DMS53 treated with DMSO at 0.1 percent for 48 hours (cell line): ENCODE data around the gene CCNJ.

ENCODE experiments used
- DNase-seq: peaks from one replicate; lab custom pipeline; 2025; ENCODE audit not compliant: unreplicated experiment; lab: John Stamatoyannopoulos, UW

The CCNJ gene

DNA sequence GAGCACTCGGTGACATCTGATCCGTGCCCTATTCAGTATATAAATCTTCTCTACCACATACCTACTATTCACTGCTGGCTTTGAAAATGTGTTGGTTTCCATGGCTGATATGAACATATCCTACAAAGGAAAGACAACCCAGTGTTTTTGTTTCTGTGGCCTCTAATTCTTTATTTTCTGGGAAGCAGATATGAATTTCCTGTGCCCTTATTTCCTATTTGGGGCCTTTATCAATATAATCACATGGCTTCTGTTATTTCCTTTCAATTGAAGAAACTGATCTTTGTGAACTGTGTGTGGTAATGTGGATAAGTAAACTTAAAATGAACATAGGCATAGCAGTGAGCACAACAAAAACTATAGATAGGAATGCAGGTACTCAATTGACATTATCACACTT, 10.6 kb downstream of the CCNJ start:
- DNase-seq, result no peak

DNA sequence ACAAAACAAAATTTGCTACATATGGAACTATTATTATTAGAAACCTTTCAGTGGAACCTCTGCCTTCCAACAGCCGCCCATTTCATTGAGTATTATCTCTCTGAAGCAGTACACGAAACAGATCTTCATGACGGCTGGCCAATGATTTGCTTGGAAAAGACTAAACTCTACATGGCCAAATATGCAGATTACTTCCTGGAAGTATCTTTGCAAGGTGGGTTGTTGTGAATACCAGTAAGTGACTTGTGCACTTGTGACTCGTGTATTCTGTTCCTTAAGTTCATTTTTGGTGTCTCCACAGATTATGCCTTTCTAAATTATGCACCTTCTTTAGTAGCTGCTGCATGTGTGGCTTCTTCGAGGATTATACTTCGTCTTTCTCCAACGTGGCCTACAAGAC, 13.4 kb downstream of the CCNJ start:
- DNase-seq, result no peak

DNA sequence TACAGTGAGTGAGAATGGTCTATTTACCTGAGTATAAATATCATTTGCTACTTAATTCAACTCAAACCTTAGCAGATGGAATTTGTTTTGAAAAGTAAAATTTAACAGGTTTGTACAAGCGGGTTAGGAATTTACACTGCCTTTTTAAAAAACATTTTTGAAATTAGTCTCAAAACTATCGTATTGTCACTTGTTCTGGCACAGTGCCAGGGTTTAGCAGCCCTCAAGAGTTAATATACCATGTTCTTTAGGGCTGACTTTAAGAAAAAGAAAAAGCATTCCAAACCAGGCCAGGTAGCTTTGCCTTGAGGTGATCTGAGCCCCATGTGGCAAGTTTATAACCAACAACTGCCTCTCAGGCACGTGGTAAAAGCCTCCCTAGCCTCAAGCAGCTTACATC, 17.8 kb downstream of the CCNJ start:
- DNase-seq, result no peak

DNA sequence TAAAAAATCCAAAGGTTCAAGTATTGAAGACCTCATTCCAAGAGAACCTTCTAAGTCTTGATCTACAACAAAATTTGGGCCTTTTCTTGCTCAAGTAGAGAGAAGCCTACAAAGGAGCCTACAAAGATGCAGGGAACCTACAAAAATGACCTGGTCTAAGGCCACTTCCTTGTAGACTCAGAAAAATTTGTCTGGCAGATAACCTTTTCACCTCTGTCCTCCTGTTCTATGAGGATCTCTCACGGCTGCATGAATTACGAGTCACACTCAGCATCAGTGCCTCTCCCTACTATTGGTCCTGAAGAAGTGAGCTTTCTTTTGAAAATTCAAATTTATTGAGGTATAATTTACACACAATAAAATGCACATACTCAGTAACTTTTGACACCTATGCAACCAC, 29.3 kb downstream of the CCNJ start:
- DNase-seq, result no peak

DNA sequence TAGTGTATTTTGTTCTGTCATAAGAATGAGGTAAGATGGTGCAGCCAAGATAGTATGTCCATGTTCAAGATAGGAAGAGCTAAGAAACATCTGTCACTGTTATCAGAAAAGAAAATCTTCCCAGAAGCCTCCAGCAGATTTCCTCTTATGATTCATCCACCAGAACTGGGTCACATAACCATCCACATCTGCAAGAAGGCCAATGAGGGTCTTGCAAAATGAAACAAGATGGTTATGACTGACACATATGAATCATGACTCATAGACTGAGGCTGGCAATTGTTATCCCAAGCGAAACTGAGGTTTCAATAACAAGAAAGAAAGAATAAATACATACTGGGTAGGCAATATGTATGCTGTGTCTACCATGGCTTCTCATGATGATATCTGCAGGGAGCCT, 30.3 kb downstream of the CCNJ start:
- DNase-seq, result no peak

DNA sequence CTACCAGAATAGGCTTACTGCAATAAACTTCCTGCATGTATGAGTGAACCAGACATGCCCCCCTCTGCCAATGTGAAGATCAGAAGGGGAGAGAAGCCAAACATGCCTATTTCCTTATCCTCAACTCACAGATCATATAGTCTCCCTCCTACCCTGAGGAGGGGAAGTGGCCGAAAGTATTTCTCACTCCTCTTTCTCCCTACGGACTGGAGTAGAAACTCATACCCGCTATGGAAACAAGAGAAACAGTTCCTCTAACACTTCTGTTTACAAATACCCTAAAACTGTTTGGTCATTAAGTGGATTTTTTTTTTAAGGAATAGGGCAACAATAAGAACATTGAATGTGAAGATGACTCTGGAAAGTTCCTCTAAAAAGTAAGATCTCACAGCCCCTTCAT, 31.4 kb downstream of the CCNJ start:
- DNase-seq, result no peak

DNA sequence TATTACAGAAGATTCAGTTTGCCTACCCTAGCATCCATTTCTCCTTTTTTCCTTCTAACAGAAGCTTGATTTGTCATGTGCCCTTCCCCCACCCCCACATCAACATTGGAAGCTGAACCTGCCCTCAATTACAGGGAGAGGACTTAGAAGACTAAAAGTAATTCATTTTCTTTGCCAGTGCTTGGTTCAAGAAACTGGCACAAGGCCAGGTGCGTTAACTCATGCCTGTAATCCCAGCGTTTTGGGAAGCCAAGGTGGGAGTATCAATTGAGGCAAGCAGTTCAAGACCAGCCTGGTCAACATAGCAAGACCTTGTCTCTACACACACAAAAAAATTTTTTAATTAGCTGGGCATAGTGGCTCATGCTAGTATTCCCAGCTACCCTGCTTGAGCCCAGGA, 32.6 kb downstream of the CCNJ start:
- DNase-seq, result no peak

DNA sequence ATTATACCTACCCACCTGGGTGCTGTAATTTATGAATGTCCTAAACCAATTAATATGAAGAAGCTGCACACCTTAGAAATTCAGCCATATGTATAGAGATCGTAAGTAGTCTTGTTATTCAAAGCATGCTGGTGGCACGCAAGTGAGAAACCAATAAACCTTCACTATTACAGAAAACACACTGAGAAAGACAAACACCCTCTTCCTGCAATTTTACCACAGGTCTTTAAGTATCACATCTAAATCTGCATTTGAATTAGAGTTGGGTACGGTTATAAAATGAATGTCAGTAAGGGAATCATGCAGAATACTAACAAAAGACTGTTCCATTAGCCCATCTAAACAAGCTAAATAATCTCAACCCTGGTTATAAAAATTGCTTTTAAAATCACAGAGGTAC, 33.8 kb downstream of the CCNJ start:
- DNase-seq, result no peak

DNA sequence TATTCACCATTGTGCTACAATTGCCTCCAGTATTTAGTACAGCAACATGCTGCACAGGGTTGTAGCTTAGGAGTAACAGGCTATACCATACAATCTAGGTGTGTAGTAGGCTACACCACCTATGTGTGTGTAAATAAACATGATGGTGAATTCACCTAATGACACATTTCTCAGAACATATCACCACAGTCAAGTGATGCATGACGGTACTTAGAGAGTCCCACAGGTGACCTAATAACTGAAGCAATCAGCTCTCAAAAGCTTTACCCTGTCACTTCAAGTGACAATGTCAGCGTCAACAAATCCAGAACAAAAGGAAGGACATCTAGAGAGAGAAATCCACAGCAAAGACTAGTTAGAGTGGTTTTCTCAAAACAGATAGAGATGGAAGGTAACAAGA, 38.8 kb downstream of the CCNJ start:
- DNase-seq, result peak; percentile 92

DNA sequence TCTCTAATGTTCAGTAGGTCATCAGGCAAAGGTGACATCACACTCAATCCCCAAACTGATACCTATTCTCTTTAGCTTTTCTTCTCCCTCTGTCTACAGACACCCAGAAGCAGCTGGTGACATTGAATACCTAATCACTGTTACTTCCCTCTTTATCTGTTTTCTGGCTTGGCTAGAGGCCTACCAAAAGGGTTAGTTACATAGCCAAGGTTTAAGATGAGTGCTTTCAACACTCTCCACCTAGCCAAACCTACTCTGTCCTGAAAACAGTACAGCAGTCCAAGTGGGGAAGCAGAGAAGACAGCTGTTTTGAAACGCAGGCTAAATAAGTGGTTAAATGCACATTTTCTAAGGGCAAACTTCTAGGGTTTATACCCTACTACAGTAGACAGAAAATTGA, 39.4 kb downstream of the CCNJ start:
- DNase-seq, result no peak

DNA sequence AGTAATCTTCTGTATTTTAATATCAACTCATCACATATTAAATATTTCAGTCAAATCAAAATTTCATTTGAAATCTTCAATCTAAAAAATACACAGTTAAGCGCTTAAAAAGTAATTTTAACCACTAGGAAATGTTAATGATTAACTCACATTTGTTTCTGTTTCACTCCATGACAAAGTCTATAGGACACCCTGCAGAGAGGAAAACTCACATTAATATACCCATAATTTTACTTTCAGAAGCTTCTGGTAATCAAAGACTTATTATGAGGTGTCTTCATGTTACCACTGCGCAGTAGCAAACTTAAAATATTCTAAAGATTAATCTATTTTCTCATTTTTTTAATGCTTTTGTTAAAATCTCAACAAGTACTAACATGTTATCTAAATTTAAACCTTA, 45.7 kb downstream of the CCNJ start:
- DNase-seq, result peak; percentile 57

DNA sequence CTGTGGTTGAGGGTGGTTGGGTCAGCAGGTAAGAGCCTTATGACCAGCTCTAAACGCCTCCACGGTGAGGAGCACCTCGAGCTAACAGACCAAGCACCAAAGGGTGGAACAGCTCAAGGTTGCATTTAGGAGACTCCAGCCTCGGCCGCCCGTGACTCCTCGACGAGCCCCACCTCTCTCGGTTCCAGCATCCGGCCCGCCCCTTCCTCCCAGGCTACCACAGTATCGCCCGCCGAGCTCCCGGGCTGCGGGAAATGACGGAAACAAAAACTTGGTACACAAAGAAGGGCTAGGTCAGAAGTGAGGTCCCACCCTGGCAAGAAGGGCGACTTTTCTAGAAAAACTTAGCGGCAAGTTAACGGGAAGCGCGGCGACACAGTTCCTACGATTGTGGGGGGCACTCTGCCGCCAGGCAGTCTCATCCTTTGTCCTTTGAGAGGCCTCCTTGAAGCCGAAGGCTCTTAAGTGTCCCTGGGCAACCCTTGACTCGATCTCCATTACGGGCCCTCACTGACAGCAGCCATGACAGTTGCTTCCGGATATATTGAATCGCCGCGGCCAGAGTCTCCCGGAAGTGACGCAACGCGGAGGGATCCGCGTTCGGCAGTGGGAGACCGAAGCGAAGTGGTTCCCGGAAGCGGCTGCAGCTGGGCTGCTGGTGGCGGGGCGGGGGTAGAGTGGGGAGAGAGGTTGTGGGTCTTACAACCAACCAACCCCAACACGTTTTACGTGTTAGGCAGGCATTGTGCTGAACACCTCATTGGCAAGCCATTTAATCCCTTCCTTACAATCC, 46.5 kb downstream of the CCNJ start:
- peak; percentile 85 for DNase-seq

DNA sequence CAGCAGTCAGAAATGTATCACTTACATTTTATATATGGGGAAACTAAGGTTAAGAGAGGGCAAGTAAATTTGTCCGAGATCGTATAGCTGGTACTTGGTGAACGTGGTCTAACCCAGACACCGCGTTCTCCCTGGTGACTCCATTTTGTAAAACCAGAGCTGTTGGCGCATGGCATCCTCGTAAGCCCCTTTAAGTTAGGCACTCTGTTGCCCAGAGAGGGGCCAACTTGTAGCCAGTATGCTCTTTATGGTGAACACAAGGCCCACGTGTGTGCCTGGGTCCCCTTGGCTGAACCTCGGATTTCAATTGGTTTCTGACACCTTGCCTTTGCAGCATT, 47.0 kb downstream of the CCNJ start:
- no peak for DNase-seq

DNA sequence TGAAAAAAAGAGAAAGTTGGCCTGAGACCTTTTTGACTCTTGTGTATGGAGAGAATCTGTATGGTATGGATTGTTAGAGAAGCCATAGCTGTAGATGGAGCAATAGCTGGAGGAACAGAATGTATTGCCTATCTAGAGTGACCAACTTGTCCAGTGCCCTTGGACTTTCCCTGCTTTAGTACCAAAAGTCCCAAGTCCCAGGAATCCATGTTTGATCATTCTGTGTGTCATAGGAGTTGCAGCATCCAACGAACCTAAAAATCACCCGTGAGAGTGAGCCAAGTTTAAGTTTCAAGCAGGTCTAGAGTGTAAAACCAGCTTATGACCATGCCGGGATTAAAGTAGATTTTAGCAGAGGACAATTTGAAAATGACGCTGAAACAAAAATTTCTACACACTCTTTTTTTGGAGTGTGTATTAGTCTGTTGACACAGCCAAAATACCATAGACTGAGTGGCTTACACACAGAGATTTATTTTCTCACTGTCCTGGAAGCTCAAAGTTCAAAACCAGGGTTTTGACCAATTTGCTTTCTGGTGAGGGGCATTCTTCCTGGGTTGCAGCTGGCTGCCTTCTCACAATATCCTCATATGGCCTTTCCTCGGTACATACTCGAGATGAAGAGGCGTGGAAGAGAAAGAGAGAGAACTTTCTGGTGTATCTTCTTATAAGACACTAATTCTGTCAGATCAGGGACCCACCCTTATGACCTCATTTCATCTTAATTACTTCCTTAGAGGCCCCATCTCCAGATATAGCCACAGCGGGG, 49.8 kb downstream of the CCNJ start:
- DNase-seq, result no peak

DNA sequence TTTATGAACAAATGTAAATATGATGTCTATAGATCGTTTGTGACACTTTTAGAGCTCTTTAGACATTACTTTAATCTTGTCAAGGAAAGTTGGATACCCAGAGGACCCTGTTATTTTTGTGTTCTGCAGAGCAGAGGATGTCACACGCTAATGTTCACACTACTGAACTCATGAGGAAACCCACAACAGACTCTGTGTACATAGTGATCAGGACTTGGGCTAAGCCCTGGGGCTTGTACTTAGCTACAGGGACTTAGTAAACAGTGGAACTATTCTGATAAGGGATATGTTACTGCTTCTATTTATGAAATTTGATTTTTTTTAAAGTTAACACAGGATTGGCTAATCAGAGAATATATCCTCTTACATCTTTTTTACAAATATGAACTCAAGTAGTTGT, 50.6 kb downstream of the CCNJ start:
- no peak for DNase-seq

DNA sequence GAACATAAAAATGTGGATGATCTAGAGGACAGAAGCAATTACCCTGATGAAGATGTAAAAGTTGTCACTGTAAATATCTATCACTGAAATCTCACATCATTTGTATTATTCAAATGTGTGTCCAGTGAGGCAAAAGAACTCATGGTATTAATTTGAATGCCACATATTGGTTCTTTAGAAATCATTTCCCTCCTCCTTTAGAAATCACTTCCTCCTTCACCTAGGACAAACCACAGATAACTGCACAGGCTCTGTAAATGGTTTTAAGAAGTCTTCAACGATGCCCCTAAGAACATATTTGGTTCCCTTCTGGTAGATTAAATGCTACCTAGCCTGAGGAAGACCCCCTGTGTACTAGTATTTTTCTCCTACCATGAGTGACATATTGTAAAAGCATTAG, 53.6 kb downstream of the CCNJ start:
- DNase-seq, result no peak

DNA sequence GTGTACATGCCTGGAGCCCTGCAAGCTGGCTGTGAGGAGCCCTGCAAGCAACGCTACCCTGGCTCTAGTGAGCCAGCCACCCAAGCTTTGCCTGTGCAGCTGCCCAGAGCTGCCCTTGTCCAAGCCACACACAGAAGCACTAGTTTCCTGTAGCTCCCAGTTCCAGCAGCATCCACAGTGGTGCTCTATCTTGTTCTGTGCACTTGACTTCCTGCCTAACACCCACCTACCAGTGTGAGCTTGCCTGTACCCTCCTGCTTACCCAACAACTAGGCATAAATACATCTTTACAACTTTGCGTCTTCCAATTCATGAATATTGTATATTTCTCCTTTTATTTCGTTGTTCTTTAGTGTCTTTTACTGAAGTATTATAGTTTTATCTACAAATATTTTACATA, 54.5 kb downstream of the CCNJ start:
- no peak for DNase-seq

DNA sequence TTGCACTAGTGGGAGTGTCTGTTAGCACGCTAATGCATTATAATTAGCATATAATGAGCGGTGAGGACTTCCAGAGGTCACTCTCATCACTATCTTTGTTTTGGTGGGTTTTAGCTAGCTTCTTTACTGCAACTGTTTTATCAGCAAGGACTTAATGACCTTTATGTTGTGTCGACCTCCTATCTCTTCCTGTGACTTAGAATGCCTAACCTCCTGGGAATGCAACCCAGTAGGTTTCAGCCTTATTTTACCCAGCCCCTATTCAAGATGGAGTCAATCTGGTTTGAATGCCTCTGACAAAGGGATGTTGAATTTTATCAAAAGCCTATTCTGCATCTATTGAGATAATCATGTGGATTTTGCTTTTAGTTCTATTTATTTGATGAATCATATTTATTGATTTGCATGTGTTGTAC, 64.2 kb downstream of the CCNJ start:
- DNase-seq, result no peak
